RWPE2 (cell line): ENCODE data around the gene THSD4.

Experiments used
- ATAC-seq: fragments of 200-7000 bp; cut with Tn5 transposase; 3 replicates; pipeline ENCODE4 v1.9.1; 2021; ENCODE audit warnings: low read depth
- DNase-seq: peaks from one replicate; pipeline ENCODE4 v3.0.0-alpha.2; 2020; ENCODE audit warnings: low spot score
- H3K27ac ChIP-seq: fragments of 450-650 bp; 2 replicates; pipeline ENCODE4 v1.5.1; 2017; ENCODE audit warnings: mild to moderate bottlenecking; ENCODE audit not compliant: poor library complexity, severe bottlenecking
- H3K27me3 ChIP-seq: fragments of 250-450 bp; sonication (Bioruptor Pico); 2 replicates; pipeline ENCODE4 v1.5.1; 2021; ENCODE audit warnings: mild to moderate bottlenecking, moderate library complexity; ENCODE audit not compliant: insufficient read depth, poor library complexity, severe bottlenecking
- H3K36me3 ChIP-seq: fragments of 250-450 bp; sonication (Bioruptor Pico); 2 replicates; pipeline ENCODE4 v1.5.1; 2020; ENCODE audit warnings: low read depth, mild to moderate bottlenecking, moderate library complexity
- H3K4me1 ChIP-seq: fragments of 250-450 bp; sonication (Bioruptor Pico); 2 replicates; pipeline ENCODE4 v1.5.1; 2021; ENCODE audit warnings: mild to moderate bottlenecking, moderate library complexity; ENCODE audit not compliant: insufficient read depth, poor library complexity, severe bottlenecking
- H3K4me3 ChIP-seq: fragments of 250-450 bp; sonication (Bioruptor Pico); 2 replicates; pipeline ENCODE4 v1.5.1; 2021; ENCODE audit warnings: mild to moderate bottlenecking, moderate library complexity; ENCODE audit not compliant: severe bottlenecking
- H3K9me3 ChIP-seq: fragments of 250-450 bp; sonication (Bioruptor Pico); 2 replicates; pipeline ENCODE4 v1.5.1; 2021; ENCODE audit warnings: mild to moderate bottlenecking, moderate library complexity; ENCODE audit not compliant: severe bottlenecking
- CTCF ChIP-seq: fragments of 450-650 bp; IDR thresholded peaks from one replicate; pipeline ENCODE4 v1.5.1; 2017; ENCODE audit warnings: mild to moderate bottlenecking, moderate library complexity; ENCODE audit not compliant: poor library complexity, severe bottlenecking

THSD4 gene

GRCh38 chr15:71728881-71729280 lies 613.6 kb downstream of the THSD4 start:
- no peak for ATAC-seq
- Histone ChIP-seq H3K27me3 (no peaks in the 10 kb centered on the region), H3K4me1 (peaks cover 7% of the 10 kb centered on the region), H3K36me3 (peaks cover 38% of the 10 kb centered on the region), H3K4me3 (no peak overlapping the region), H3K27ac (no peak overlapping the region), H3K9me3 (no peaks in the 10 kb centered on the region)
- DNase-seq: no peak
- no peak for TF ChIP-seq CTCF

GRCh38 chr15:71729319-71729718 lies 614.0 kb downstream of the THSD4 start:
- H3K27ac ChIP-seq: no peak overlapping the region
- no peaks in the 10 kb centered on the region for H3K9me3 ChIP-seq
- no peak overlapping the region for H3K4me3 ChIP-seq
- H3K4me1 ChIP-seq: peaks cover 6% of the 10 kb centered on the region
- peaks cover 38% of the 10 kb centered on the region for H3K36me3 ChIP-seq
- H3K27me3 ChIP-seq: no peaks in the 10 kb centered on the region
- TF ChIP-seq CTCF: no peak
- no peak for ATAC-seq
- no peak for DNase-seq

- no peak overlapping the region for H3K4me3 ChIP-seq
- DNase-seq: no peak
- no peak overlapping the region for H3K27ac ChIP-seq
- ATAC-seq: peak; percentile 88
- no peaks in the 10 kb centered on the region for H3K9me3 ChIP-seq
- peaks cover 38% of the 10 kb centered on the region for H3K36me3 ChIP-seq
- peak; percentile 98 for TF ChIP-seq CTCF
- H3K4me1 ChIP-seq: no peaks in the 10 kb centered on the region
- H3K27me3 ChIP-seq: no peaks in the 10 kb centered on the region
Observed at GRCh38 chr15:71730277-71731144, 615.2 kb downstream of the THSD4 start.

- no peaks in the 10 kb centered on the region for H3K9me3 ChIP-seq
- H3K27ac ChIP-seq: no peak overlapping the region
- TF ChIP-seq CTCF: no peak
- H3K4me3 ChIP-seq: no peak overlapping the region
- DNase-seq (no peak), ATAC-seq (no peak)
- peaks cover 38% of the 10 kb centered on the region for H3K36me3 ChIP-seq
- H3K4me1 ChIP-seq: no peaks in the 10 kb centered on the region
- no peaks in the 10 kb centered on the region for H3K27me3 ChIP-seq
Observed at GRCh38 chr15:71732636-71733035, 617.4 kb downstream of the THSD4 start.

- Histone ChIP-seq H3K27me3 (no peaks in the 10 kb centered on the region), H3K9me3 (no peaks in the 10 kb centered on the region), H3K4me3 (no peak overlapping the region), H3K27ac (no peak overlapping the region), H3K4me1 (no peaks in the 10 kb centered on the region), H3K36me3 (peaks cover 38% of the 10 kb centered on the region)
- TF ChIP-seq CTCF: no peak
- DNase-seq: no peak
- ATAC-seq: no peak
Observed at GRCh38 chr15:71733122-71733521, 617.9 kb downstream of the THSD4 start.
